NCI-H128 (cell line): Measurements from ENCODE around the gene BPTF.
"Not testable (repeated sequence)": the region's sequence is repeated elsewhere in the genome, so short reads cannot be mapped to it uniquely, and the experiment has no call there.

Source experiments
- DNase-seq: peaks from one replicate; lab custom pipeline; 2025; ENCODE audit not compliant: unreplicated experiment; lab: John Stamatoyannopoulos, UW

BPTF gene, protein sequence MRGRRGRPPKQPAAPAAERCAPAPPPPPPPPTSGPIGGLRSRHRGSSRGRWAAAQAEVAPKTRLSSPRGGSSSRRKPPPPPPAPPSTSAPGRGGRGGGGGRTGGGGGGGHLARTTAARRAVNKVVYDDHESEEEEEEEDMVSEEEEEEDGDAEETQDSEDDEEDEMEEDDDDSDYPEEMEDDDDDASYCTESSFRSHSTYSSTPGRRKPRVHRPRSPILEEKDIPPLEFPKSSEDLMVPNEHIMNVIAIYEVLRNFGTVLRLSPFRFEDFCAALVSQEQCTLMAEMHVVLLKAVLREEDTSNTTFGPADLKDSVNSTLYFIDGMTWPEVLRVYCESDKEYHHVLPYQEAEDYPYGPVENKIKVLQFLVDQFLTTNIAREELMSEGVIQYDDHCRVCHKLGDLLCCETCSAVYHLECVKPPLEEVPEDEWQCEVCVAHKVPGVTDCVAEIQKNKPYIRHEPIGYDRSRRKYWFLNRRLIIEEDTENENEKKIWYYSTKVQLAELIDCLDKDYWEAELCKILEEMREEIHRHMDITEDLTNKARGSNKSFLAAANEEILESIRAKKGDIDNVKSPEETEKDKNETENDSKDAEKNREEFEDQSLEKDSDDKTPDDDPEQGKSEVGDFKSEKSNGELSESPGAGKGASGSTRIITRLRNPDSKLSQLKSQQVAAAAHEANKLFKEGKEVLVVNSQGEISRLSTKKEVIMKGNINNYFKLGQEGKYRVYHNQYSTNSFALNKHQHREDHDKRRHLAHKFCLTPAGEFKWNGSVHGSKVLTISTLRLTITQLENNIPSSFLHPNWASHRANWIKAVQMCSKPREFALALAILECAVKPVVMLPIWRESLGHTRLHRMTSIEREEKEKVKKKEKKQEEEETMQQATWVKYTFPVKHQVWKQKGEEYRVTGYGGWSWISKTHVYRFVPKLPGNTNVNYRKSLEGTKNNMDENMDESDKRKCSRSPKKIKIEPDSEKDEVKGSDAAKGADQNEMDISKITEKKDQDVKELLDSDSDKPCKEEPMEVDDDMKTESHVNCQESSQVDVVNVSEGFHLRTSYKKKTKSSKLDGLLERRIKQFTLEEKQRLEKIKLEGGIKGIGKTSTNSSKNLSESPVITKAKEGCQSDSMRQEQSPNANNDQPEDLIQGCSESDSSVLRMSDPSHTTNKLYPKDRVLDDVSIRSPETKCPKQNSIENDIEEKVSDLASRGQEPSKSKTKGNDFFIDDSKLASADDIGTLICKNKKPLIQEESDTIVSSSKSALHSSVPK (N-terminal part only)

GRCh38 chr17:67824735-67825626, at the start of gene BPTF:
BPTF (plus strand) TSS chr17:67825503; CDS start chr17:67825725, 222 bp downstream.
- peak; percentile 63 for DNase-seq

GRCh38 chr17:67779098-67779672, 46.1 kb upstream of the BPTF start:
- DNase-seq, result no peak

DNA sequence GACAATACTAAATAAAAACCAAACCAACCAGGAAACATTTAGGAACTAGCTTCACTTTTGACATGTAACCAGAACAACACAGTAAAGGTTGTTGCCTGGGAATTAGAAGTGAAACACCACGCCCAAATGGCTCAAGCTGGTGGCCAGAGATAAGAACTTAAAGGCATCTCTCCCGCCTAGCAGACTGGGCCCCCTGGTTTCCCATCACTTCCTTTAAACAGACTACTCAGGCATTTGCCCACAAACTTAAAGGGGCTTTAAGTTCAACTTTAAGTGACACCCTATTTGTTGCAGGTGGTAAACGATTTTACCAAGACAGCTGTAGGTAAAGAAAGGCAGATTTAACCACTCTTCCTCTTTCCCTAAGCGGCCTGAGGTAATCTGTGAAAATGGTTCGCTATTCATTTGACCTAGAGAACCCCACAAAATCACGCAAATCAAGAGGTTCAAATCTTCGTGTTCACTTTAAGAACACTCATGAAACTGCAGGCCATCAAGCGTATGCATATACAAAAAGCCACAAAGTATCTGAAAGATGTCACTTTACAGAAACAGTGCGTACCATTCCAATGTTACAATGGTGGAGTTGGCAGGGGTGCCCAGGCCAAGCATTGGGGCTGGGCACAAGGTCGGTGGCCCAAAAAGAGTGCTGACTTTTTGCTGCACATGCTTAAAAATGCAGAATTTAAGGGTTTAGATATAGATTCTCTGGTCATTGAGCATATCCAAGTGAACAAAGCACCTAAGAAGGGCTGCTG, 40.8 kb upstream of the BPTF start:
- no peak for DNase-seq

- no peak for DNase-seq
These were observed 40.2 kb upstream of the BPTF start for GRCh38 chr17:67785122-67785477.

- no peak for DNase-seq
These were observed 39.8 kb upstream of the BPTF start for GRCh38 chr17:67785504-67785903.

DNA sequence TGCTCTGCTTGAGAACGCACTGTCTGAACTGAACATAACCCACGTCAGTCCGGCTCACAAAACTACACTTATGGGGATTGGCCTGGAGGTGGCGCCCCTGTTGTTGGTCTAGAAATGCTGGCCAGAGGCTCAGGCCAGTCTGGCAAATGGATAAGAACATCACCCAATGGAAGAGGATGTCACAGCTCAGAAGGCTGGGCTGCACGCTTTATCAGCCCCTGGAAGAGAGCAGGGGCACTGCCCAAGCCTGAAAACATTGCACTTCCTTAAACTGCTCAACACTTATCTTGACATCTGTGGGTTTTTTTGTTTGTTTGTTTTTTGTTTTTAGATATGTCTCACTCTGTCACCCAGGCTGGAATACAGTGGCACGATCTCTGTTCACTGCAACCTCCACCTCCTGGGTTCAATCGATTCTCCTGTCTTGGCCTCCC, 24.8 kb upstream of the BPTF start:
- no peak for DNase-seq

GRCh38 chr17:67801626-67802175, 23.6 kb upstream of the BPTF start:
- DNase-seq, result no peak

GRCh38 chr17:67810464-67810863, 14.8 kb upstream of the BPTF start:
- no peak for DNase-seq

DNA sequence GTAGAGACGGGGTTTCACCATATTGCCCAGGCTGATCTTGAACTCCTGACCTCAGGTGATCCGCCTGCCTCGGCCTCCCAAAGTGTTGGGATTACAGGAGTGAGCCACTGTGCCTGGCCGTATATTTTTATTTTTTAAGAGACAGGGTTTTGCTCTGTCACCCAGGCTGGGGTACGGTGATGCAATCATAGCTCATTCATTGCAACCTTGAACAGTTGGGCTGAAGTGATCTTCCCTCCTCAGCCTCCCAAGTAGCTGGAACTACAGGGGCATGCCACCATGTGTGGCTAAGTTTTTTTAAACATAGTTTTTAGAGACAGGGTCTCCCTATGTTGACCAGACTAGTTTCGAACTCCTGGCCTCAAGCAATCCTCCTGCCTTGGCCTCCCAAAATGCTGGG, 12.9 kb upstream of the BPTF start:
- DNase-seq, result not testable (repeated sequence)

GRCh38 chr17:67813803-67814180, 11.5 kb upstream of the BPTF start:
- DNase-seq, result no peak

DNA sequence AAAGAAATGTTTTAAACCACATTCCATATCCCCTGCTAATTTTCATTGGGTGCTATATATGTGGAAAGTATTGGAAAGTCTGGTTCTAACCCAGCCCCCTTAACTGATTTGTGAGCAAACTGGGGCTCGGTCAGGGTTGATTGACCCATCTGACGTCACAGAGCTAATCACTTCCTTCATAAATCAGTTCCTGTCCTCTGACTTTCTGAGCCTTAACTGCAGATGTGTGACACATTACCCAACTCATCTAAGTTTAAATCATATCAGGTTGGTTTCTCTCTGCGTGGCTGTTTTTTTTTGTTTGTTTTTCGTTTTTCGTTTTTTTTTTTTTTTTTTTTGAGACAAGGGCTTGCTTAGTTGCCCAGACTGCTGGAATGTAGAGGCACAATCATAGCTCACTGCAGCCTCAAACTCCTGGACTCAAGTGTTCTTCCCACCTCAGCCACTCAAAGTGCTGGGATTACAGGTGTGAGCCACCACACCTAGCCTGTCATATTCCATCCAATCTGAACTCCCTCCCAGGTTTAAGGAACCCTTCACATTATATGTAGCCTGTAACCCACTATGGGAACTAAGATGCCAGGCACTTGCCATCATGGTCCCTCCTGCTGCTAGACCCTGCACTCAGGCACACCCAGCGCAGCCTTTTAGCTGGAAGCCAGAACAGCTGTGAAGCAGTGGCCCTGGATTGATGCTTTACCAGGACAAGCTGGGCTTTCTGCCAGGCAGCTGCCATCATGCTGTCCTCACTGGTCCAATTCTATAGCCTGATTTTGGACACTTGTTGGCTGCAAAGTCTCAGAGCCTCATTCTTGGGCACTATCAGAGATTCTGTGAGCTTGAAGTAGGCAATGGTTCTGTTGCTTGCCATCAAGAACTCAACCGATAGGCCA, 6.9 kb upstream of the BPTF start:
- no peak for DNase-seq

- DNase-seq, result no peak
These were observed 5.6 kb upstream of the BPTF start for GRCh38 chr17:67819722-67820121.

GRCh38 chr17:67821871-67822367, 3.4 kb upstream of the BPTF start:
- no peak for DNase-seq

DNA sequence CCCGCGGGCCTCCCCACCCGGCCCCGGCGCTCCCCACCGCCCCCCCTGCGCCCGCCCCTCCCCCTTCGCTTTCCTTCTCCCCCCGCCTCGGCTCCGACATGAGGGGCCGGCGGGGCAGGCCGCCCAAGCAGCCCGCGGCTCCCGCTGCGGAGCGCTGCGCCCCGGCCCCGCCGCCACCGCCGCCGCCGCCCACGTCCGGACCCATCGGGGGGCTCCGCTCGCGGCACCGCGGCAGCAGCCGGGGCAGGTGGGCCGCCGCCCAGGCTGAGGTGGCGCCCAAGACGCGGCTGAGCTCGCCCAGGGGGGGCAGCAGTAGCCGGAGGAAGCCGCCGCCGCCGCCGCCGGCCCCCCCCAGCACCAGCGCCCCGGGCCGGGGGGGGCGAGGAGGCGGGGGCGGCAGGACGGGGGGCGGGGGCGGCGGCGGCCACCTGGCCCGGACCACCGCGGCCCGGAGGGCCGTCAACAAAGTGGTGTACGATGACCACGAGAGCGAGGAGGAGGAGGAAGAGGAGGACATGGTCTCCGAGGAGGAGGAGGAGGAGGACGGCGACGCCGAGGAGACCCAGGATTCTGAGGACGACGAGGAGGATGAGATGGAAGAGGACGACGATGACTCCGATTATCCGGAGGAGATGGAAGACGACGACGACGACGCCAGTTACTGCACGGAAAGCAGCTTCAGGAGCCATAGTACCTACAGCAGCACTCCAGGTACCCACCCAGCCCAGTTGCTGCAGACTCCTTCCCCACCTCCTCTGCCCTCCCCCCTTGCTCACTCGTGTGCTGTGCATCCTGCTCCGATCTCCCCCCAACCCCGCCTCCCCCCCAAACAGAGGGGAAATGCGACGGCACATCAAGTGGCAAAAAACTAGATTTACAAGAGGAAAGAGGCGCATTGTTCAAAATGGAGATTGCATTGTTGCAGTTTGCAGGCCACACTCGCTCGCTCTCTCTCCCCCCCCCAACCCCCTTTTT, 611 bp downstream of the BPTF start:
- not testable (repeated sequence) for DNase-seq

- DNase-seq, result no peak
These were observed 4.0 kb downstream of the BPTF start for GRCh38 chr17:67829331-67829730.

- DNase-seq, result no peak
These were observed 5.1 kb downstream of the BPTF start for GRCh38 chr17:67830440-67830839.

DNA sequence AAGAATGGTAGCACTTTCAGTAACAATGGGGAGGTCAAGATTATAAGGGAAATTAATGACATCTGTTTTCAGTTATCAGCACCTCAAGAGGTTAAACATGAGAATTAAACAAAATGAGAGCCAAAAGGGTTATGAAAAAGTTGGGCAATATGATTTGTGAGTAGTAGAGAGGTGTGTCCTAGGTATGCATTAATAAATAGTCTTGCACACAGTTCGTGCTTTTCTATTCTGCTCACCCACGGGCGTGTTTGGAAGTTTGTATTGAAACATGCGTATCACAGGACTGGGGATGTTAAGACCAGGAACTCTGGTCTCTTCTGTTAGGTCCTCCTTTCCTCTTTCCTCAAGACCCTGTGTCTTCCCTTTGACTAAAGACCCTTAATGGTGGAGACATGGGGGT, 6.0 kb downstream of the BPTF start:
- no peak for DNase-seq
